ENCODE measurements around the gene MDN1.

DNA sequence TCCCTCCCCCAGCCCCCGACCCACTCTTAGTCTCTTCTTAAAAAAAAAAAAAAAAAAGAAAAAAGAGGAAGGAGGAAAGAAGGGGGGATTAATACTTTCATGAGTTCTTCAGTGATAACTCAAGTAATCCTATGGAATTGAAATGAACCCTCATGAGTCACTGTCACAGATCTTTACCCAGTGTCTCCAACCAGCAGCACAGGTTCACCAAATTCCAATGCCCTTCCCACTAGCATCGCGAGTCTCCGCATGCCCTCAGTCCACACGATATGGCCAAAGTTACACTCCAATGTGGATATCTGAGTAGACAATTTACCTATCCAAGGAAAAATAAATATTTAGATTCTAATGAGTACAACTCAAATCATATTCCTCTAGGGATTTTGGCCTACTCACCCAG lies 74.5 kb downstream of the MDN1 start:
- TF ChIP-seq CTCF (IDR thresholded peaks at IDR 0.05) (no peak), POLR2A (IDR thresholded peaks at IDR 0.05) (no peak)
